Natural killer cell treated with Interleukin-12 subunit alpha and Interleukin-12 subunit beta and Interleukin-15 and Interleukin-18, amount 100 ng/mL, for 72 hours (primary cell): ENCODE data around the gene ZGPAT. TPM values are rescaled to one million over a fixed set of nuclear protein-coding genes. Genes with fewer than 3 reads are reported as not detected.

Source experiments
- ATAC-seq, 2 donors: fragments of 150-1000 bp; cut with Tn5 transposase in 1 of 2; sonication (Bioruptor Pico), chemical (Tn5 transposase) in 1 of 2; 2 replicates each; pipeline ENCODE4 v1.10.0; 2021
- DNase-seq: peaks from one replicate; pipeline ENCODE4 v3.0.0; 2022; ENCODE audit warnings: low spot score
- H3K27ac Mint-ChIP-seq, 2 donors: 1 replicate in 1 of 2; 2 replicates in 1 of 2; pipeline ENCODE4 v1.8.0; 2022; ENCODE audit warnings: mixed read lengths in 2 of 2, mild to moderate bottlenecking in 1 of 2, moderate library complexity in 1 of 2
- H3K27me3 Mint-ChIP-seq, 2 donors: 1 replicate in 1 of 2; 2 replicates in 1 of 2; pipeline ENCODE4 v1.8.0; 2022; ENCODE audit warnings: mixed read lengths in 2 of 2
- H3K36me3 Mint-ChIP-seq: one replicate; pipeline ENCODE4 v1.8.0; 2022; ENCODE audit warnings: mixed read lengths
- H3K4me1 Mint-ChIP-seq, 2 donors: 1 replicate in 1 of 2; 2 replicates in 1 of 2; pipeline ENCODE4 v1.8.0; 2022; ENCODE audit warnings: low read depth in 2 of 2, mixed read lengths in 2 of 2, mild to moderate bottlenecking in 1 of 2
- H3K4me3 Mint-ChIP-seq: one replicate; pipeline ENCODE4 v1.8.0; 2022; ENCODE audit warnings: mixed read lengths
- H3K9me3 Mint-ChIP-seq: 2 replicates; pipeline ENCODE4 v1.8.0; 2022; ENCODE audit warnings: mixed read lengths
- total RNA-seq, 2 donors: library from RNA; stranded (reverse); gene quantifications; one replicate each; pipeline ENCODE4 v1.2.3, GENCODE V29; 2022

Gene ZGPAT
- total RNA-seq, 2 donors from 2014 or later: 40.8 to 53.0 TPM

DNA sequence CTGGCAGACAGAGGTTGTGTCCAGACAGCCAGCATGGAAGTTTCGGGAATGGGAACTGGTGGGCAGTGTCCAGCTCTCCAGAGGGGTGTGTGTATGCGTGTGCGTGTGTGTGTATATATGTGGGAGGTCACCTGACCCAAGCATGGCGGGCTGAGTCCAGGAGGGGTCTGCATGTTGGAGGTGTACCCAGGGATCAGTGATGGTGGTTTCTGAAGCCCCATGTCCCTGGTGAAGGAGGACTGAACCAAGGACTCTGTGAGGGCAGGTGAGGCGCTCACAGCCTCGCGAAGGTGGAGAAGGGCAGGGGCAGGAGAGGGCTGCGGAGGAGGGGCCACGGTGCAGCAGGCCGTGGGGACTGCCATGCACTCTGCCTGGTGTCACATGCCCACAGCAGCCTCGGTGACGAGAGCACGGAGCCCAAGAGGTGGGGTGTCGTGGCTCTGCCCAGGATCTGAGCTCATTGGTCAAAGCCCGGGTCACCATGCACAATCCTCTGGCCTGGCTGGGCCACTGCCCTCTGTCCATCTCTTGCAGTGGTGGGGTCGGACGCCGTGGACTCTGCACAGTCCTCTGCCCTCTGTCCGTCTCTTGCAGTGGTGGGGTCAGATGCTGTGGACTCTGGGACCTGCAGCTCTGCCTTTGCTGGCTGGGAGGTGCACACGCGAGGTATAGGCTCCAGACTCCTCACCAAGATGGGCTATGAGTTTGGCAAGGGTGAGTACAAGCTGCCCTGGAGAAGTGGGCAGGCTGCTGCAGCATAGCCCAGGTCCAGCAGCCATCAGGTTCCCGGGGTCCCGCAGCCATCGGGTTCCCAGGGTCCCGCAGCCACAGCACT, 26.5 kb downstream of the ZGPAT start:
- DNase-seq: no peak
- no peak overlapping the region for H3K4me3 Mint-ChIP-seq
- no peak for ATAC-seq

GRCh38 chr20:63734946-63735858, 27.4 kb downstream of the ZGPAT start:
- Mint-ChIP-seq H3K27me3 (no peaks in the 10 kb centered on the region), H3K27ac (peak overlapping the region in 1 of 2 donors; percentile 53), H3K9me3 (no peaks in the 10 kb centered on the region), H3K36me3 (no peaks in the 10 kb centered on the region), H3K4me1 (peaks cover 12 to 23% of the 10 kb centered on the region in 2 donors), H3K4me3 (no peak overlapping the region)
- ATAC-seq (no peak), DNase-seq (no peak)

More for the DNA sequence above, 26.5 kb downstream of the ZGPAT start:
- H3K36me3 Mint-ChIP-seq: no peaks in the 10 kb centered on the region
- no peaks in the 10 kb centered on the region for H3K9me3 Mint-ChIP-seq
- peaks cover 16 to 26% of the 10 kb centered on the region in 2 donors for H3K4me1 Mint-ChIP-seq
- no peaks in the 10 kb centered on the region for H3K27me3 Mint-ChIP-seq
- H3K27ac Mint-ChIP-seq: no peak overlapping the region

- H3K27ac Mint-ChIP-seq: peak within 1 kb of the TSS in 1 of 2 donors; percentile 53
- DNase-seq (no peak), ATAC-seq (peak in 1 of 2 donors; percentile 5)
- no peaks in the 10 kb centered on the region for H3K36me3 Mint-ChIP-seq
- no peaks in the 10 kb centered on the region for H3K27me3 Mint-ChIP-seq
- H3K4me1 Mint-ChIP-seq: peaks cover 12 to 23% of the 10 kb centered on the region in 2 donors
- H3K4me3 Mint-ChIP-seq: peak within 1 kb of the TSS; percentile 69
- no peaks in the 10 kb centered on the region for H3K9me3 Mint-ChIP-seq
Observed at GRCh38 chr20:63735859-63736718, 28.2 kb downstream of the ZGPAT start, which contains the start of gene LIME1. Gene LIME1, plus strand, starts transcription at chr20:63736664. Its CDS starts 886 bp downstream, at chr20:63737550.

DNA sequence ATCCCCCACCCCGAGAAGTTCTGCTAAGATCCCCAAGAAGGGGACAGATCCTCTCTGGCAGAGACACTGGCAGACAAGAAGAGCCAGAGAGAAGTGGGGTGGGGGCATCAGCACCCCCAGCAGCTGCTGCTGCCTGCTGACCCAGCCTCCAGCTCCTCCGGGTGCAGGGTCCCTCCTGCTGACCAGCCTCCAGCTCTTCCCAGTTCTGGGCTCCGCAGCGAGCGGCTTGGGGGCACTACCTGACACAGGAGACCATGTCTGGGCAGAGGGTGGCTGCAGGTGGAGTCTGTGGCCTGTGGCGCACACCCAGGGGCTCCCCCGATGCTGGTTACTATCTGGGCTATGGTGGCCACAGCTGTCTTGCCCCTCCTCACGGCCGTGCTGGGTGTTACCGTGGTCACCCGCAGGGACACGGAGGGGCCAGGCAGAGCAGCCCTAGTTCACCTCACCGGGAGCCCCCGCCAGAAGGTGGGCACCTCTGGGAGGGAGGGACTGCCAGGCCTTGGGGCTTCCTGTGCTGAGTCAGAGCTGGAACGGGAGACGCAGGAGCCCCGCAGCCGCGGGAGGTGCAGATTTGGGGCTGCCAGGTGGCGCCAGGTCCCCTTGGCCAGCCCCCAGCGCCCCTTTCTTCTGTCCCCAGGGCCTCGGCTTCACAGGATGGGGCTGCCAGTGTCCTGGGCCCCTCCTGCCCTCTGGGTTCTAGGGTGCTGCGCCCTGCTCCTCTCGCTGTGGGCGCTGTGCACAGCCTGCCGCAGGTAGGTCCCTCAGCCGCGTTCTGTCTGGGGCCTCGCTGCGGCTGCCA, 29.3 kb downstream of the ZGPAT start:
- ATAC-seq (no peak), DNase-seq (no peak)
- Mint-ChIP-seq H3K4me3 (peak overlapping the region; percentile 69), H3K27ac (no peak overlapping the region), H3K9me3 (no peaks in the 10 kb centered on the region), H3K36me3 (no peaks in the 10 kb centered on the region), H3K4me1 (peaks cover 12 to 23% of the 10 kb centered on the region in 2 donors), H3K27me3 (no peaks in the 10 kb centered on the region)

GRCh38 chr20:63737695-63737944, 29.8 kb downstream of the ZGPAT start:
- H3K27me3 Mint-ChIP-seq: no peaks in the 10 kb centered on the region
- peaks cover 12 to 23% of the 10 kb centered on the region in 2 donors for H3K4me1 Mint-ChIP-seq
- no peaks in the 10 kb centered on the region for H3K36me3 Mint-ChIP-seq
- no peak for ATAC-seq
- no peak for DNase-seq
- H3K27ac Mint-ChIP-seq: no peak overlapping the region
- no peaks in the 10 kb centered on the region for H3K9me3 Mint-ChIP-seq
- no peak overlapping the region for H3K4me3 Mint-ChIP-seq

DNA sequence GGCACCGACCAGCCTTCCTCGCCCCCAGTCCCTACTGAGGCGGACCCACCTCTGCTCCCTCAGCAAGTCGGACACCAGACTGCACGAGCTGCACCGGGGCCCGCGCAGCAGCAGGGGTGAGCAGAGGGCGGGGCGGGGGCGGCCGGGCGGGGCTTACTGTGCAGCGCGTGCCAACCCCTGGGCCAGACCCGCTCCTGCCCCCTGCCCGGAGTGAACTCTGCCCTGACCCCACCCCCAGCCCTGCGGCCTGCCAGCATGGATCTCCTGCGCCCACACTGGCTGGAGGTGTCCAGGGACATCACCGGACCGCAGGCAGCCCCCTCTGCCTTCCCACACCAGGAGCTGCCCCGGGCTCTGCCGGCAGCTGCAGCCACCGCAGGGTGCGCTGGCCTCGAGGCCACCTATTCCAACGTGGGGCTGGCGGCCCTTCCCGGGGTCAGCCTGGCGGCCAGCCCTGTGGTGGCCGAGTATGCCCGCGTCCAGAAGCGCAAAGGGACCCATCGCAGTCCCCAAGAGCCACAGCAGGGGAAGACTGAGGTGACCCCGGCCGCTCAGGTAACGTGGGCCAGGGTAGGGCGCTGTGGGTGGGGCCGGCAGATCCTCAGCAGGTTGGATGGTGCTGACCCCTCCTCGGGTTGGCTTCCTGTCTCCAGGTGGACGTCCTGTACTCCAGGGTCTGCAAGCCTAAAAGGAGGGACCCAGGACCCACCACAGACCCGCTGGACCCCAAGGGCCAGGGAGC, 30.3 kb downstream of the ZGPAT start:
- DNase-seq (no peak), ATAC-seq (no peak)
- Mint-ChIP-seq H3K9me3 (no peaks in the 10 kb centered on the region), H3K4me3 (peak overlapping the region; percentile 8), H3K27ac (no peak overlapping the region), H3K4me1 (peaks cover 12 to 23% of the 10 kb centered on the region in 2 donors), H3K27me3 (no peaks in the 10 kb centered on the region), H3K36me3 (no peaks in the 10 kb centered on the region)

DNA sequence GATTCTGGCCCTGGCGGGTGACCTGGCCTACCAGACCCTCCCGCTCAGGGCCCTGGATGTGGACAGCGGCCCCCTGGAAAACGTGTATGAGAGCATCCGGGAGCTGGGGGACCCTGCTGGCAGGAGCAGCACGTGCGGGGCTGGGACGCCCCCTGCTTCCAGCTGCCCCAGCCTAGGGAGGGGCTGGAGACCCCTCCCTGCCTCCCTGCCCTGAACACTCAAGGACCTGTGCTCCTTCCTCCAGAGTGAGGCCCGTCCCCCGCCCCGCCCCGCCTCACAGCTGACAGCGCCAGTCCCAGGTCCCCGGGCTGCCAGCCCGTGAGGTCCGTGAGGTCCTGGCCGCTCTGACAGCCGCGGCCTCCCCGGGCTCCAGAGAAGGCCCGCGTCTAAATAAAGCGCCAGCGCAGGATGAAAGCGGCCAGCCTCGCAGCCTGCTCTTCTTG, 30.9 kb downstream of the ZGPAT start:
- ATAC-seq (no peak), DNase-seq (no peak)
- no peak overlapping the region for H3K4me3 Mint-ChIP-seq
- peaks cover 12 to 19% of the 10 kb centered on the region in 2 donors for H3K4me1 Mint-ChIP-seq
- no peaks in the 10 kb centered on the region for H3K27me3 Mint-ChIP-seq
- H3K36me3 Mint-ChIP-seq: no peaks in the 10 kb centered on the region
- no peak overlapping the region for H3K27ac Mint-ChIP-seq
- no peaks in the 10 kb centered on the region for H3K9me3 Mint-ChIP-seq

DNA sequence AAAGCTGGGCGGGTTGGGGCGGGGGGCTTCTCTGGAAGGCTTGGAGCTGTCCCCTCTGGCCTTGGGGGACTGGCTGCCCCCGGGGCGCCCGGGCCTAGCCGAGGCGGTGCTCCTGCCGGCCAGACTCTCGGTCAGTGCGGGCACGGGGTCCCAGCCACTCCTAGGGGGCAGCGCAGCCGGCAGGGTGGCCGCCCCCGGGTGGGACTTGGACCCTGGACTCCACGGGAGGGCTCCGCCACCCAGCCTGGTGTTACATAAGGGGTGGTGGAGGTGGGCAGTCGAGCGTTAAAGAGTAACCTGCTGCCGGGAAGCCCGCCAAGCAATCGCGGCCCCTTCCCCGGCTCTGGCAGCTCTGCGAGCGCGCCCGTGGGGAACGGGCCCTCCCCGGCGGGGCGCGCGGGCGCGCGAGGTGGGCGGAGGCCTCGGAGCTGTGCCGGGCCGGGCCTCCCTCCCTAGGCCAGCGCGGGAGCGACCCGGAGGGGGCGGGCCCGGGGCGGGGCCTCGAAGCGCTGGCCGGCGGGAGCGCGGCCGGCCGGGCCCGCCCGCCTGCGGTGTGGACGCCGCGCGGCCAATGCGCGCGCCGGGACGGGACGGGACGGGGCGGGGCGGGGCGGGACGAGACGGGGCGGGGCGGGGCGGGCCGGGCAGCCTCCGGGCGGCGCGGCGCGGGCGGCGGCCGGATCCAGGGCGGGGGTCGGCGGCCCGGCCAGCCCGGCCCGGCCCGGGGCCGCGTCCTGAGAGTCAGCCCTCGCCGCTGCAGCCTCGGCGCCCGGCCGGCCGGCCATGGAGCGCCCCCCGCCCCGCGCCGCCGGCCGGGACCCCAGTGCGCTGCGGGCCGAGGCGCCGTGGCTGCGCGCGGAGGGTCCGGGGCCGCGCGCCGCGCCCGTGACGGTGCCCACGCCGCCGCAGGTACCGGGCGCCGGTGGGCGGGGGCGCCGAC, 31.6 kb downstream of the ZGPAT start, which contains the start of gene SLC2A4RG:
TSS of gene SLC2A4RG (plus strand) at position 647 of the 940 bp plus-strand sequence. CDS start at position 784, 137 bp downstream.
- no peak within 1 kb of the TSS for H3K27ac Mint-ChIP-seq

DNA sequence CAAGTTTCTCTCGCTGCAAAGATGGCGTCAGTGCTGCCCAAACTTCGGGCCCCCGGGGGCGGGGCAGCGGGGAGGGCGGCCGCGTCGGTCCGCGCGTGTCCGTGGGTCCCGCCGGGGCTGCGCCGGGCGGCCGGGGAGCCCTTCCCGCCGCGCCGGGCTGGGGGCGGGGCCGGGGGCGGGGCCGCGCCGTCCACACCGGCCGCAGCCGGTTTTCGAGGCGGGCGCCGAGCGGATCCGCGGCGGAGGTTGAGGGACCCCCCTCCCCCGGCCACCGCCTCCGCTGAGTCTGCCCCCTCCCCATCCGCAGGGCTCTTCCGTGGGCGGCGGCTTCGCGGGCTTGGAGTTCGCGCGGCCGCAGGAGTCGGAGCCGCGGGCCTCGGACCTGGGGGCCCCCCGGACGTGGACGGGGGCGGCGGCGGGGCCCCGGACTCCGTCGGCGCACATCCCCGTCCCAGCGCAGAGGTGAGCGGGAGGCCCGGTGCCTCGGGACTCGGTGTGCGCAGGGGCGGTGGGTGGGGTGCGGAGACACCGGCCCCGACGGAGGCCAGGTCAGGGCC, 32.3 kb downstream of the ZGPAT start:
- DNase-seq (no peak), ATAC-seq (peak; percentile 41 to 62)
- Mint-ChIP-seq H3K4me1 (peaks cover 12 to 15% of the 10 kb centered on the region in 2 donors), H3K27me3 (no peaks in the 10 kb centered on the region), H3K36me3 (no peaks in the 10 kb centered on the region), H3K27ac (no peak overlapping the region), H3K9me3 (no peaks in the 10 kb centered on the region), H3K4me3 (no peak overlapping the region)

More for the DNA sequence above, 31.6 kb downstream of the ZGPAT start, which contains the start of gene SLC2A4RG:
- DNase-seq (peak; percentile 87), ATAC-seq (peak; percentile 88 to 92)
- H3K4me3 Mint-ChIP-seq: no peak within 1 kb of the TSS
- no peaks in the 10 kb centered on the region for H3K9me3 Mint-ChIP-seq
- H3K27me3 Mint-ChIP-seq: no peaks in the 10 kb centered on the region
- no peaks in the 10 kb centered on the region for H3K36me3 Mint-ChIP-seq
- H3K4me1 Mint-ChIP-seq: peaks cover 12 to 15% of the 10 kb centered on the region in 2 donors

DNA sequence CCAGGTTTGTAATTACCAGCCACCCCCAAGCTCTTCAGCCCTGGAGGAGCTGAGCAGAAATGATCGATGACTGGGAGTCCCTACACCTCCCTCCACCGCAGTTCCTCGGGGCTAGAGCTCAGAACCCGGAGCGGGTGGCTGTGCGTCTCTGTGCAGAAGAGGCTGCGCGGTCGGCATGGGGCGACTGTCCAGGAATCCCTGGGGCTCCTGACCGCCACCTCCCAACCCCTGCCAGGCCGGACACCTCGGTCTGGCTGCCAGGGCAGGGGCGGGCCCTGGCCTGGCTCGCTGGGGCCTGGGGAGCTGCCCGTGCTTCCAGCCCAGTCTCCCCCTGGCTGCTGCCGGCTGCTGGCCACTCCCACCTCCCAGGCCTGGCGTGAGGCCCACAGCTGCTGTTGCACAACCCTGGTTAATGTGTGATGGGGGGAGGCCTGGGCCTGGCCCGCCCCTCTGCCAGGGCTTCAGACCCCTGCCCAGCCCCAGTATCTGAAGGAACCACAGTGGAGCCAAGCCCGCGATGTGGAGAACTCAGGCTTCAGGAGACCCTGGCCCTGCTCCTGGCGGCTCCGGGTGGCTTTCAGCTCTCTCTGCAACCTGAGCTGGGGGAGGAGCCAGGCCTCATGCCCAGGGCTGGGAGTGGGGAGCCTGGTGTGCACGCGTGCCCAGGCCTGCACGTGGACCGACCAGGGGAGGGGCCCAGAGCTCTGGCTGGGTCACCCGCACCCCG, 33.0 kb downstream of the ZGPAT start:
- H3K9me3 Mint-ChIP-seq: no peaks in the 10 kb centered on the region
- peak overlapping the region; percentile 25 for H3K4me3 Mint-ChIP-seq
- peaks cover 7 to 12% of the 10 kb centered on the region in 2 donors for H3K4me1 Mint-ChIP-seq
- H3K27me3 Mint-ChIP-seq: no peaks in the 10 kb centered on the region
- no peaks in the 10 kb centered on the region for H3K36me3 Mint-ChIP-seq
- H3K27ac Mint-ChIP-seq: no peak overlapping the region
- peak; percentile 10 to 54 for ATAC-seq
- no peak for DNase-seq

DNA sequence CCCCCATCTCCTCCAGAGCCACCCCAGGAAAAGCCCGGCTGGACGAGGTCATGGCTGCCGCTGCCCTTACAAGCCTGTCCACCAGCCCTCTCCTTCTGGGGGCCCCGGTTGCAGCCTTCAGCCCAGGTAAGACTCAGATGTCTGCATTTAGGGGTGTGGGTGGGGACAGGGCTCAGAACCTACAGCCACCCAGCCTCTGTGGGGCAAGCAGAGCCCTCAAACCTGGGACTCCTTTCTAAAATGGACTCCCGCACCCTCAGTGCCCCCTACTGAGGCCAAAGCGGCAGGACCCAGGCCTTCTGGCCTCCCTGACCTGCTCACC, 33.5 kb downstream of the ZGPAT start:
- ATAC-seq: no peak
- DNase-seq: no peak
- Mint-ChIP-seq H3K4me1 (peaks cover 1 to 7% of the 10 kb centered on the region in 2 donors), H3K36me3 (no peaks in the 10 kb centered on the region), H3K4me3 (peak overlapping the region; percentile 20), H3K27me3 (no peaks in the 10 kb centered on the region), H3K9me3 (no peaks in the 10 kb centered on the region), H3K27ac (no peak overlapping the region)
